Urinary bladder (tissue), 4 donors: ENCODE results near the gene SETBP1. TPM values are rescaled to one million over a fixed set of nuclear protein-coding genes. Genes with fewer than 3 reads are reported as not detected.

Source experiments
- DNase-seq: peaks from one replicate; pipeline ENCODE4 v3.0.0-alpha.2; 2015; ENCODE audit errors: extremely low spot score
- H3K27ac ChIP-seq: one replicate; pipeline ENCODE4 v1.5.1; 2013; ENCODE audit warnings: low read depth, mild to moderate bottlenecking, moderate library complexity
- H3K36me3 ChIP-seq: one replicate; pipeline ENCODE4 v1.6.1; 2013; ENCODE audit warnings: mild to moderate bottlenecking, moderate library complexity; ENCODE audit not compliant: insufficient read depth
- H3K4me1 ChIP-seq: one replicate; pipeline ENCODE4 v1.6.1; 2013; ENCODE audit warnings: mild to moderate bottlenecking, moderate library complexity; ENCODE audit not compliant: insufficient read depth
- H3K4me3 ChIP-seq: one replicate; pipeline ENCODE4 v1.5.1; 2013; ENCODE audit warnings: low read depth, low read length
- WGBS: extraction: QIAGEN DNeasy Blood & Tissue Kit; methylation state at CpG from one replicate; pipeline ENCODE4 v1.1.7; 2013; 5-methylcytosine and 5-hydroxymethylcytosine counted together
- polyA plus RNA-seq: library from polyadenylated mRNA; stranded (reverse); fragments of 200-250 nt; gene quantifications from one replicate; pipeline ENCODE4 v1.2.3, GENCODE V29; 2013
- total RNA-seq: library from RNA; depleted of rRNA; stranded (reverse); fragments of >200 nt; gene quantifications from one replicate; pipeline ENCODE4 v1.2.3, GENCODE V29; 2014
- donor health status: healthy with polysubstance abuse.
- donor health status: healthy.

The SETBP1 gene
- total and polyA plus RNA-seq, 2 donors: 12.6 to 46.7 TPM

DNA sequence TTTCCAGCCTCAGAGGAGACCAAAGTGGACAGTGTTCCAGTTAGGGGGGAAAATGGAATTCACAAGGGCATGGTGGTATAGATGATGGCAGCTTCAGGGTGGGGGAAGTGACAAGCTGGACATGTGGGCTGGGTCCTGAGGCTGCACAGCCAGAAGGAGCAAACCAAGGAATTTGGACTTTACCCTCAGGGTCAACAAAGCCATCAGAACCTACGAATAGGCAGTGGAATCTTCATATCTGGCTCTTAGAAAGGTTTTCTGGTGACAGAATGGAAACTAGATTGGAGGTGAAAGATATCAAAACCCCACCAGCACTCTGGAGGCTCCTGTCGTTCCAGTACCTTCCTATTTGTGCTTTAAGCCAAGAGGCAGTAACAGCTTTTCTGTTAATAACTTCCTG, 127.1 kb downstream of the SETBP1 start:
- no peak overlapping the region for H3K27ac ChIP-seq

DNA sequence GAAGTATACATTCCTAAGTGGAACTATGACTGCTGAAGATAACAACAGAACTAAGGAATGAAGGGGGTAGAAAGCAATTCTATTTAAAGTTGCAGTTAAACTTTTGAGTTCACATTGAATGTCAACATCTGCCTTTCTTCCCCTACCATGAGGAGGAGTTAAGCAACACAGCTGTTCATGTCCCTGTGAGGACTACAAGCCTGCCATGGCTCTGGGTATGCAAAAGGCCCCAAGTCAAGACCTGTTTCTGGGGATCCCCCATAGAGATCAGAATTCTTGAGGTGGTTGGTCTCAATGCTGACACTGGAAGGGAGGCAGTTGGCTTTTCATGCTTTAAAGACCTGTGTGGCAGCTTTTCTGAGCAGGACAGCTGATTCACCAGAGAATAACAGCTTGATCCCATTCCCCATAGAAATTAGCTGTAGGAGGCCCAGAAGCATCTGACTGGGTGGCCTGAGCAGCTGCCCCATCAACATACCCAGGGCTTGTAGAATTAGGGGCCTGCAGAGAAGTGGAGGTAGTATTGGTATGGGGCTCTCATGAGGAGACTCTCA, 131.0 kb downstream of the SETBP1 start:
- DNase-seq: no peak
- Histone ChIP-seq H3K27ac (no peak overlapping the region), H3K4me3 (no peak overlapping the region), H3K4me1 (no peaks in the 10 kb centered on the region), H3K36me3 (no peaks in the 10 kb centered on the region)

More for the DNA sequence above, 127.1 kb downstream of the SETBP1 start:
- 80% methylated on average over 2 of the region's 2 CpGs for WGBS
- H3K36me3 ChIP-seq: no peaks in the 10 kb centered on the region
- DNase-seq: no peak
- no peaks in the 10 kb centered on the region for H3K4me1 ChIP-seq
- H3K4me3 ChIP-seq: no peak overlapping the region

DNA sequence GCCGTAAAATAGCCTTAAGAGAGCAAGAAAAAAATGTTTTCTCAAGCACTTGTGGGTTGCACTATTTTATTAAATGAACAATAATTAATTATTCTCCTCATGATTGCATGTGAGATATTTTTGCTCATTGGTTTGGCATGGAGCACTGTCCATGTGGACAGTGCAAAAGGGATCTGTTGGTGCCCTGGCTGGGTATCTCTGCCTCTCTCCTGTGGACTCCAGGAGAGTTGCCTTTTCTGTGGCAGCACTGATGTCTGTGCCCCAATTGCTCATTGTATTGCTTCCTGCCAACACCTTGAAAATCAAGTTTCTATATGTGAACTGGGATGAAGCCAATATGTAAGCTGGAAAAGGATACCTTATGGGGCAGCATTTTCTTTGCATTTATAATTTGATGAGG, 131.7 kb downstream of the SETBP1 start:
- DNase-seq: no peak
- H3K4me3 ChIP-seq: no peak overlapping the region
- H3K4me1 ChIP-seq: no peaks in the 10 kb centered on the region
- H3K27ac ChIP-seq: no peak overlapping the region
- H3K36me3 ChIP-seq: no peaks in the 10 kb centered on the region
- 100% methylated on average over 1 of the region's 1 CpG for WGBS

DNA sequence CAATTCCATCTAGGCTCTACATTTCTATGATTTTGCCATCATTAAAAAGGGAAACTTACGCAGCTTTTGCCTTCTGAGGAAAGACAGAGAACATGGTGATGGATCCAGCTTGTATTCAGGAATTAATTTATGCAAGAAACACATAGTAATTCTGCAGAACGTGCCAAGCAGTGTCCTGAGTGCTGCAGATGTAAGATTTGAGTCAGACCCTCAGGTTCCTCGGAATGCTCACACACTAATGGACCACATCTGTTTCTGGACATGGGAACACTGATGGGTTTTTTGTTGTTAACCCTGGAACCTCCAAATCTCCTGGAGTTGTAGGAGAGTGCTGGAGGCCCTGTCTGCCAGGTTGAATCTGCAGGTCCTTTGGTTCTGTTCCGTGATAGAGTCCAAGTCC, 132.9 kb downstream of the SETBP1 start:
- no peak for DNase-seq
- Histone ChIP-seq H3K27ac (no peak overlapping the region), H3K4me3 (no peak overlapping the region), H3K4me1 (peaks cover 3% of the 10 kb centered on the region), H3K36me3 (no peaks in the 10 kb centered on the region)
- 92% methylated on average over 4 of the region's 4 CpGs for WGBS

GRCh38 chr18:44815108-44815507, 134.4 kb downstream of the SETBP1 start:
- Histone ChIP-seq H3K4me1 (peaks cover 3% of the 10 kb centered on the region), H3K4me3 (no peak overlapping the region), H3K27ac (no peak overlapping the region), H3K36me3 (no peaks in the 10 kb centered on the region)
- 97% methylated on average over 6 of the region's 6 CpGs for WGBS
- no peak for DNase-seq

GRCh38 chr18:44816050-44816449, 135.4 kb downstream of the SETBP1 start:
- DNase-seq: no peak
- 80% methylated on average over 3 of the region's 3 CpGs for WGBS
- H3K36me3 ChIP-seq: no peaks in the 10 kb centered on the region
- H3K4me1 ChIP-seq: peaks cover 3% of the 10 kb centered on the region
- no peak overlapping the region for H3K27ac ChIP-seq
- no peak overlapping the region for H3K4me3 ChIP-seq

DNA sequence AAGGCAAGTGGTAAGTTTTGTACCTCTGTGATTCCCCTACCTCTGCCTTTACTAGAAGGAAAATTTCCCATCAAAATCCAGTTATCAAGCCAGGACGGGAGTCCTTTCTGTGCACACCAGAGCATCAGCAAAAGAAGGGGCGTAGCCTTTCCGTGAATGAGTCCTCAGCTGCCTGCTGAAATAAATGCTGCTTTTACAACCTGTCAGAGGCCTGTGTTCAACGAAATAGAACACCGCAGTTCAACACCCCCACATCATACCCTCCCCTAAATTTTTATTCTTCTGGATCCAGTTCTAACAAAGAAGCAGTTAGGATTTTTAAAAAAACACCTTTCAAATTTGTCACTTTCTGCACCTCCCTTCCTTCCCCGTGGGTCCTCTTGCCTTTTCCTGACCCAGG, 135.8 kb downstream of the SETBP1 start:
- H3K27ac ChIP-seq: no peak overlapping the region
- 91% methylated on average over 6 of the region's 6 CpGs for WGBS

DNA sequence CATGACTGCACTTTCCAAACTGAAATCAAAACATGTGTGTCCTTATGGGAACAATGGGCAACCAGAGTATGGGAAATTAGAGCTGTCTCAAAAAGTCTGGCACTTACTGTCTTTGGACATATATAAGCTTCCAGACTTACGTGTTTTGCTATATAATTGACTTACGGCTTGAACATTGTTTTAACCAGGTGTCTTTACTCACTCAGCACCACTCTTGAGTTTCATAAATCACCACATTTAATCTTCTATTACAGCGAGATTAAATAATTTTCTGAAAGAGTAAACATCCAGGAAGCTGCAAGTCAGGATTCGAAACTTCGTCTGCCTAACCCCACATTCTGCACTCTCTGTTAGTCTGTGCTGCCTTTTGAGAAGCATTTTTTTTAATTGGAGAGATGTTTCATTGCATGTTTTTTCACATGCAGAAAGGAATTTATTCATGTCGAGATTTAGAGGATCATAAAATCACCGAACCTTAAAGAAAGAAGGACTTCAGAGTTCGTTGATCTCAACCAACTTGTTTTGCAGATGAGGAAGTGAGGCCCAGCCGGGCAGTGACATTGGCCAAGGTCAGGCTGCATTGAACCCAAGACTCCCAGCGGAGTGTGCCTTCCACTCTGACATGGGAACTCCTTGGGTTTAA, 137.3 kb downstream of the SETBP1 start:
- Histone ChIP-seq H3K27ac (no peak overlapping the region), H3K4me3 (no peak overlapping the region), H3K4me1 (peaks cover 3% of the 10 kb centered on the region), H3K36me3 (no peaks in the 10 kb centered on the region)
- 43% methylated on average over 10 of the region's 10 CpGs for WGBS
- DNase-seq: no peak

More for the DNA sequence above, 135.8 kb downstream of the SETBP1 start:
- Histone ChIP-seq H3K4me3 (no peak overlapping the region), H3K36me3 (no peaks in the 10 kb centered on the region), H3K4me1 (peaks cover 3% of the 10 kb centered on the region)
- DNase-seq: no peak

GRCh38 chr18:44818668-44819403, 138.1 kb downstream of the SETBP1 start:
- Histone ChIP-seq H3K27ac (no peak overlapping the region), H3K4me1 (peaks cover 3% of the 10 kb centered on the region), H3K4me3 (no peak overlapping the region), H3K36me3 (no peaks in the 10 kb centered on the region)
- WGBS: 84% methylated on average over 7 of the region's 7 CpGs
- DNase-seq: no peak

GRCh38 chr18:44819944-44820510, 139.3 kb downstream of the SETBP1 start:
- peaks cover 3% of the 10 kb centered on the region for H3K4me1 ChIP-seq
- no peaks in the 10 kb centered on the region for H3K36me3 ChIP-seq
- 92% methylated on average over 6 of the region's 6 CpGs for WGBS
- no peak overlapping the region for H3K27ac ChIP-seq
- no peak overlapping the region for H3K4me3 ChIP-seq
- no peak for DNase-seq

DNA sequence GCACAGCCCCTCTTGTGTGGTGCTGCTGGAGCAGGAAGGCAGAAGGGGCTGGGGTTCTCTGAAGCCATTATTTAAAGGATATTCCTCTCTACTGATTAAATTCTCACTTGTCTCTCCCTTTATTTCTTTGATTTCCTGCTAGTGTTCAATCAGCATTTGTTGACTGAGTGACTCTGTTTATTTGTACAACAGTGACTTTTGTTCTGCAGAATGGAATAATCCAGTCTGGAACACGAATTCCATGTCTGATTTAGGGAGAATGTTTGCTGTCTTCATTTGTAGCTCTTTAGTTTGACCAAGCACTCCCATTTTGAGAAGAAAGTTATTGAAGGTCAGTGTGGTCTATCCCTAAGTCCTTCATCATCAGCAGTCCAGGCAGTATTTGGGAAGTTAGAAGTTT, 141.2 kb downstream of the SETBP1 start:
- Histone ChIP-seq H3K27ac (no peak overlapping the region), H3K36me3 (no peaks in the 10 kb centered on the region), H3K4me1 (peaks cover 3% of the 10 kb centered on the region), H3K4me3 (no peak overlapping the region)
- 65% methylated on average over 1 of the region's 1 CpG for WGBS
- no peak for DNase-seq

DNA sequence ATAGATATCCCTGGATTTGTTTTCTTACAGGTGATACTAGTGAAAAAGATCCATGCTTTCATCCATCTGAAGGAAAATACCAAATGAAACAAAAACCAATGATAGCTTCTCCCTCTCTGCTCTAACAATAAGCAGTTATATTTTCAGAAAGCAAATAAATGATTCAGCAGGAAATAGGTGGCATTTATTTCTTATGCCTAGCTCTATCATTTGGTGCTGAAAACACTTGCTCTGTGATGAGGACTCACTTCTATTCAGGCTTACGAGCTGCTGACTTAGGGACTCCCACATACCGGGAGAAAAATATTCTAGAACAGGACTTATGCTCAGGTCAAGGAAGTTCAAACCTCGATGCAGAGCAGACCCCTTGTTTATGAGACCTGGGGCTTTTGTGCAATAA, 142.6 kb downstream of the SETBP1 start:
- DNase-seq: no peak

GRCh38 chr18:44823782-44824181, 143.1 kb downstream of the SETBP1 start:
- no peak for DNase-seq
- no peaks in the 10 kb centered on the region for H3K4me1 ChIP-seq
- no peak overlapping the region for H3K27ac ChIP-seq
- no peak overlapping the region for H3K4me3 ChIP-seq
- H3K36me3 ChIP-seq: no peaks in the 10 kb centered on the region

More for the DNA sequence above, 142.6 kb downstream of the SETBP1 start:
- no peak overlapping the region for H3K4me3 ChIP-seq
- H3K36me3 ChIP-seq: no peaks in the 10 kb centered on the region
- WGBS: 44% methylated on average over 3 of the region's 3 CpGs
- H3K4me1 ChIP-seq: peaks cover 1% of the 10 kb centered on the region
- no peak overlapping the region for H3K27ac ChIP-seq

- Histone ChIP-seq H3K4me1 (no peaks in the 10 kb centered on the region), H3K27ac (no peak overlapping the region), H3K4me3 (no peak overlapping the region), H3K36me3 (no peaks in the 10 kb centered on the region)
- 74% methylated on average over 2 of the region's 2 CpGs for WGBS
- no peak for DNase-seq
Measured at GRCh38 chr18:44824884-44825283, 144.2 kb downstream of the SETBP1 start.
